ENCODE measurements around the gene RIPK1.

Gene RIPK1

DNA sequence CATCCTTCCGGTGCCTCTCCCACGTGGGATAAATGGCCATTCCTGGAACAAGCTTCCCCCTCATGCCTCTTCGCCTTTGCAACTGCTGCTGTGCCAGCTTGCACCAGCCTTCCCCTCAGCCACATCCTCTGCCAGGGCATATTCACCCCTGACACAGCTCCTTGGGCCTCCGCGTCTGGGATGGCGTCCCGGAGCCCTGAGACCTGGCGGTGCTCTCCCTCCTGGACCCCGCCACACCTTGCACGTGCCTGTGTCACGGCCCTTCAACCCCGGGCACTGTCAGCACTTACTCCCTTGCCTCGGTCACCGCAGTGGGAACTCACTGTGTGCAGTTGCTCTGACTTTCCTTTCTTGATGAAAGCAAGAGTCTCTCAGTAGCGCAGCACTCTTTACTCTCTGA lies 63.4 kb downstream of the RIPK1 start:
- TF ChIP-seq, protein P1, sequence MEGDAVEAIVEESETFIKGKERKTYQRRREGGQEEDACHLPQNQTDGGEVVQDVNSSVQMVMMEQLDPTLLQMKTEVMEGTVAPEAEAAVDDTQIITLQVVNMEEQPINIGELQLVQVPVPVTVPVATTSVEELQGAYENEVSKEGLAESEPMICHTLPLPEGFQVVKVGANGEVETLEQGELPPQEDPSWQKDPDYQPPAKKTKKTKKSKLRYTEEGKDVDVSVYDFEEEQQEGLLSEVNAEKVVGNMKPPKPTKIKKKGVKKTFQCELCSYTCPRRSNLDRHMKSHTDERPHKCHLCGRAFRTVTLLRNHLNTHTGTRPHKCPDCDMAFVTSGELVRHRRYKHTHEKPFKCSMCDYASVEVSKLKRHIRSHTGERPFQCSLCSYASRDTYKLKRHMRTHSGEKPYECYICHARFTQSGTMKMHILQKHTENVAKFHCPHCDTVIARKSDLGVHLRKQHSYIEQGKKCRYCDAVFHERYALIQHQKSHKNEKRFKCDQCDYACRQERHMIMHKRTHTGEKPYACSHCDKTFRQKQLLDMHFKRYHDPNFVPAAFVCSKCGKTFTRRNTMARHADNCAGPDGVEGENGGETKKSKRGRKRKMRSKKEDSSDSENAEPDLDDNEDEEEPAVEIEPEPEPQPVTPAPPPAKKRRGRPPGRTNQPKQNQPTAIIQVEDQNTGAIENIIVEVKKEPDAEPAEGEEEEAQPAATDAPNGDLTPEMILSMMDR (IDR thresholded peaks at IDR 0.05), result no peak

DNA sequence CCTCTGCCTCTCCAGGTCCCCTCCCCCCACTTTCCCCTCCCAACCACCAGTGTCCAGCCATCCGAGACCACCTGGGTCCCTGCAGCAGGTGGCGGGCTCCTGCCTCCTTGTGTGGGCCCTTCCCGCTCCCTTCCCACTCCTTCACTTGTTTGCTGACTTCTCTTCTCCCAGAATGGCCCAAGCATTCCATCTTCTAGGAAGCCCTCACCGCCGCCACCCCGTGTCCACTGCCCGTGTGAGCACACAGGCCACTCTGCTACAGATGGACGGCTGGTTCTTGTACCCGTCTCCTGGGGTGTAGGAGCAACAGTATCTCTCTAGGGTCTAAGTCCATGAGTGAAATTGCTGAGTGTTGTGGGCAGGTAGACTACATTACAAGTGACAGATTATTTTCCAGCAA lies 65.2 kb downstream of the RIPK1 start:
- TF ChIP-seq, protein P1 (IDR thresholded peaks at IDR 0.05), result no peak

DNA sequence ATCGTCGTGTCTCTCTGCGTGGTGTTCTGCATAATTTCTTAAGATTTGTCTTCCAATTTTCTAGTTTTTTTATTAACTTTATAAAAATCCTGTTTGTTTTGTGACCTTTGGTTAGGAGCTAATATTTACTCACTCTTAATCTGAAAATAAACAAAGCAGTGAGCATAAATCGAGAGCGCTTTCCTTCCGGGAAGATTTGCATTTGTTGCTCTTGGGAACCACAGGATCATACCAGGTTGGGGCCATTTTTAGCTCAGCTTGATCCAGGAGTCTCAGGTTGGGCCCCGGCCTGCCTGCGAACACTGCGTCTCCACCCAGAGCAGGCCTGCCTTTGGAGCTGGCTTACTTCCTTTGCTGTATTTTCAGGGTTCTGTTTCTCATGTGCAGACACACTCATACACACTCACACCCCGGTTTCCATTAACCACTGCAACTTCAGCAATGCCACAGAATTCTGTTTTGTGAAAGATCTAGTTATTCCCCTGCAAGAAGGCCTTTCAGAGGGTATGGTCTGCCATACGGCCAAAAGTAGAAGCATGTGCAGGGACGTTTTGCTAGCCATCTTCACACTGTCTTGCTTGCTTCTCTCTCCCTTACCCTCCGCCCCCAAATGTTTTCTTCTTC lies 67.5 kb downstream of the RIPK1 start:
- TF ChIP-seq, protein P1 (IDR thresholded peaks at IDR 0.05), result no peak

DNA sequence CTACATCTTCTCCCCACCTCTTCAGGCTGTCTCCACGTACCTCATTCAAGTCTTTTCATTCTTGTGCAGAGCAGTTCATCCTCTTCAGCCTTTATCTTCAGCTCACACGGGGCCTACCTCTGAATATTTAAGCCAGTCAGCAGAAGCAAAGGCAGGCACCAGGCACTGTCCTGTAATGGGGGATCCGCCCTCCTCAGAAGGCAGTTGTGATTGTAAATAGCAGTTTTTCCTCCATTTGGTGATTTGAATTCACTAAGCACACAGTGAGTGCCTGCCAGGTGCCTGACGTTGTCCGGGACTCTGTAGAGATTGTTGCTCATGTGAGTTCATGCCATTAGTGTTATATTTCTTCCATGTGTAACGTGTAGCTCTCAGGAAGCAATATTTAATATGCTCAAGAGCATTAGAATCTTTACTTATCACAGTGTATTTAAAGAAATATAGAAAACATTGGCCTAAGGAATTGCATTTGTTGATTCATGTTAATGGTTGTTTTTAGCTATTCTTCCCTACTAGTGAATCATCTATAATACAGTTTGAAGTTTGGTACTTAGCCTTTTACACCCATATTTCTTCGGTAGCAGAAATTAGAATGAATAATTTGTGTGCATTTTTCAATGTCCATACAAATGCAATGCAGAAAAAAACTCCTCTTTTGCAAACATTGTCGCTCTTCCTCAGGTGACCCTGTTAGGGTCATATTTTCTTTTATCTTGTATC lies 68.2 kb downstream of the RIPK1 start:
- TF ChIP-seq, protein P1 (IDR thresholded peaks at IDR 0.05), result no peak

DNA sequence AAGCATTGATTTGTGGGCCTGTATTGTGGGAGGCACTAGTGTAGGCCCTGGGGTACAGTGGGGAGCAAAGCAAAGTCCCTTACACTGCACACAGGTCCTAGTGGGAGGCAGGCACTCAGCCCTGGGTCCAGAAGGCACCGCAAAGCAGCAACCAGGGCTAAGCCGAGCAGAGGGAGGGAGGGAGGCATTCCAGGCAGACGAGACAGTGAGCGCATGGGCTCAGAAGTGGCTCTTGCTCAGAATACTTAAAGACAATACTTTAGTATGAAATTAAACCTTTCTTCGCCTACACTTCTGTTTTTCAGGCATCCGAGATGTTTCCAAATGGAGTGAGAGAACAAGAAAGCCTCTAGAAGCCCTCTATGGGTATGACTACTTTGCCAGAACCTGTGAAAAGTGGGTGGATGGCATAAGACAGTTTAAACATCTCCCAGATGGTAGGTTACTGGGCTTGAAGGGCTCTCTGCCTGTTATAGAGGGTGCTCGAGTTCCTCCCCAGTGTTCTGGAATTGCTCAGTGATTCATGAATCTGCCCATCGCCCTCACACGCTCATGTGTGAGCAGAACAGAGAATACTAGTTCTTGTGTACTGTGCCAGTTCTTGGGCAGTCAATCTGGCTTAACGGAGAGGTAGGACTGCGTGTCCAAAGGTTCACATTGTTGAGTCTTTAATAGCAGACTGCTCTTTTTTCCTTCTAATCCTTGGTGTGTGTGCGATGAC lies 68.9 kb downstream of the RIPK1 start:
- TF ChIP-seq, protein P1 (IDR thresholded peaks at IDR 0.05), result no peak

DNA sequence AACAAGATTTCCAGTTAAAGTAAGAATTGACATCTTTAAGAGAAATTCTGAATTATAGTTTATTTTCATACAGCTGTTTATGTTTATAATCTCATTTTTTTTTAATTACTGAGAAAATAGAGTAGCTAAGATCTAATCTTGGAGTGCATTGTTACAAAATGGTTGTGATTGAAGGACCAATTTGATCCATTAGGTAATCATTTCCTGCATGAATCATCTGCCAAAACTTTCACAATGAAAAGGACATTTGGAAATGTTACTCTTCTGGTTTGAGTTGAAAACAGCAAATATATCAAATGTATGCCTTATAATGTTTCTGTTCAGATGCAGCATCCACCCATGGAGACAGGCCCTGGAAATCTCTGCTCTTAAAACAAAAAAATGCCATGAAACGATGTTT lies 70.0 kb downstream of the RIPK1 start:
- TF ChIP-seq, protein P1 (IDR thresholded peaks at IDR 0.05), result no peak

DNA sequence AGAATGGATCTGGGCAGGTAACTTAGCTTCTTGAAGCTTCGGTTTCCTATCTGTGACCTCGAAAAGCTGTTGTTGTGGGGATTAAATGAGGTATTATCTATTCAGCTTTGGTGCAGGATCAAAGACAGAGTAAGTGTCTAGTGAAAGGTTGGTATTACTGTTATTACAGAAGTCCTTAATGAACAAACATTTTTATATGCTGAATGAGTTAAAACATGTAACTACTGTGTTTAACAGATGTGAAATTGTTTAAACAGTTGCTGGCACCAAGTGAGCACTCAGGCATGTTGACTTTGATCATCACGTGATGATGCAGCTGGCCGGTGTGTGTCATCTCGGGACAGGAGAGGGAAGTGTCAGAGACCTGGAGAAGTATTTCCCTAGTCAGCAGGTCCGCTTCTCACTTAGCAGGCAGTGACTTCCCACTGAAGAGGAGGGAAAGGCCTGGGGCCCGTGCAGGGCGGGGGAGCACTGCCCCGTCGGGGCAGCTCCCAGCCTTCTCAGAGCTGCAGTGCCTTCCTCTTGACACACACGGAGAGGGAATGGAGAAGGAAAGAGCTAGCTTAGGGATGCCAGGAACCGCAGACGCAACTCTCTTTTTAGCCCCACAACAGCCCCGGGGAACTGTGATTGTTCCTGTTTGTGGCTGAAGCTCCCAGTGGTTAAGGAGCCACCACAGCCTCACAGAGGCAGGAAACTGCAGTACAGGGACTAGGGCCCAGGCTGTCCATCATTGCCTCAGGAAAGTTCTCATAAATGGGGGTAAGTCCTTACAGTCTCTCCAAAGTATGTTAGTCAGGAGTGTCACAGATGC lies 71.0 kb downstream of the RIPK1 start:
- TF ChIP-seq, protein P1 (IDR thresholded peaks at IDR 0.05), result no peak
